Measurements from ENCODE around the gene ZNF446. TPM values are rescaled to one million over a fixed set of nuclear protein-coding genes. Genes with fewer than 3 reads are reported as not detected.

Gene ZNF446
- total RNA-seq, 1 experiment from 2014 or later = 8.9 TPM

- Histone ChIP-seq H3K9ac (ENCODE audit: low read length) (0 out of 2 replicates have a peak overlapping the region, but pooled peaks have one; percentile 14), H3K4me2 (ENCODE audit: low read length) (no peak overlapping the region), H3K27me3 (ENCODE audit: low read length) (no peaks in the 10 kb centered on the region), H3K36me3 (ENCODE audit: low read depth, low read length) (peaks cover 17% of the 10 kb centered on the region), H3F3A (ENCODE audit: low read length, unreplicated experiment) (no peaks in the 10 kb centered on the region), H3K79me2 (ENCODE audit: low read length) (peaks cover 33% of the 10 kb centered on the region), H3K9me3 (ENCODE audit: low read length) (no peaks in the 10 kb centered on the region), H2AFZ (ENCODE audit: low read length) (no peak overlapping the region), H3K9me2 (replicated peaks; ENCODE audit: low read length) (no peaks in the 10 kb centered on the region), H3K4me3 (ENCODE audit: low read length) (no peak overlapping the region), H3K4me1 (ENCODE audit: insufficient read depth, low read length) (peaks cover 8% of the 10 kb centered on the region), H3K27ac (ENCODE audit: low read length) (no peak overlapping the region), H4K20me1 (ENCODE audit: low read length) (no peaks in the 10 kb centered on the region)
- intact Hi-C loops (cut with micrococcal nuclease) = no loop called here
- ChIA-PET POLR2A (ENCODE audit: unreplicated experiment) (no interaction called here), CTCF (interaction anchor here (0.6 kb wide), 1 partner anchor 46 kb away, joined by 4 read pairs; no protein-coding TSS in a partner anchor)
- no peak for TF ChIP-seq EZH2 (IDR thresholded peaks at IDR 0.05; ENCODE audit: low read length, unreplicated experiment)
- no peak for TF ChIP-seq EZH2phosphoT487 (IDR thresholded peaks at IDR 0.05; ENCODE audit: borderline replicate concordance, low read length)
- TF ChIP-seq, protein P1, sequence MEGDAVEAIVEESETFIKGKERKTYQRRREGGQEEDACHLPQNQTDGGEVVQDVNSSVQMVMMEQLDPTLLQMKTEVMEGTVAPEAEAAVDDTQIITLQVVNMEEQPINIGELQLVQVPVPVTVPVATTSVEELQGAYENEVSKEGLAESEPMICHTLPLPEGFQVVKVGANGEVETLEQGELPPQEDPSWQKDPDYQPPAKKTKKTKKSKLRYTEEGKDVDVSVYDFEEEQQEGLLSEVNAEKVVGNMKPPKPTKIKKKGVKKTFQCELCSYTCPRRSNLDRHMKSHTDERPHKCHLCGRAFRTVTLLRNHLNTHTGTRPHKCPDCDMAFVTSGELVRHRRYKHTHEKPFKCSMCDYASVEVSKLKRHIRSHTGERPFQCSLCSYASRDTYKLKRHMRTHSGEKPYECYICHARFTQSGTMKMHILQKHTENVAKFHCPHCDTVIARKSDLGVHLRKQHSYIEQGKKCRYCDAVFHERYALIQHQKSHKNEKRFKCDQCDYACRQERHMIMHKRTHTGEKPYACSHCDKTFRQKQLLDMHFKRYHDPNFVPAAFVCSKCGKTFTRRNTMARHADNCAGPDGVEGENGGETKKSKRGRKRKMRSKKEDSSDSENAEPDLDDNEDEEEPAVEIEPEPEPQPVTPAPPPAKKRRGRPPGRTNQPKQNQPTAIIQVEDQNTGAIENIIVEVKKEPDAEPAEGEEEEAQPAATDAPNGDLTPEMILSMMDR (conservative IDR thresholded peaks at IDR 0.05; ENCODE audit: low read depth, low read length) = no peak
- ATAC-seq (no peak), DNase-seq (no peak)
- BruUV-seq (replicated peaks) = no TSS peak
Measured at GRCh38 chr19:58513213-58513693, 37.1 kb downstream of the ZNF446 start.

DNA sequence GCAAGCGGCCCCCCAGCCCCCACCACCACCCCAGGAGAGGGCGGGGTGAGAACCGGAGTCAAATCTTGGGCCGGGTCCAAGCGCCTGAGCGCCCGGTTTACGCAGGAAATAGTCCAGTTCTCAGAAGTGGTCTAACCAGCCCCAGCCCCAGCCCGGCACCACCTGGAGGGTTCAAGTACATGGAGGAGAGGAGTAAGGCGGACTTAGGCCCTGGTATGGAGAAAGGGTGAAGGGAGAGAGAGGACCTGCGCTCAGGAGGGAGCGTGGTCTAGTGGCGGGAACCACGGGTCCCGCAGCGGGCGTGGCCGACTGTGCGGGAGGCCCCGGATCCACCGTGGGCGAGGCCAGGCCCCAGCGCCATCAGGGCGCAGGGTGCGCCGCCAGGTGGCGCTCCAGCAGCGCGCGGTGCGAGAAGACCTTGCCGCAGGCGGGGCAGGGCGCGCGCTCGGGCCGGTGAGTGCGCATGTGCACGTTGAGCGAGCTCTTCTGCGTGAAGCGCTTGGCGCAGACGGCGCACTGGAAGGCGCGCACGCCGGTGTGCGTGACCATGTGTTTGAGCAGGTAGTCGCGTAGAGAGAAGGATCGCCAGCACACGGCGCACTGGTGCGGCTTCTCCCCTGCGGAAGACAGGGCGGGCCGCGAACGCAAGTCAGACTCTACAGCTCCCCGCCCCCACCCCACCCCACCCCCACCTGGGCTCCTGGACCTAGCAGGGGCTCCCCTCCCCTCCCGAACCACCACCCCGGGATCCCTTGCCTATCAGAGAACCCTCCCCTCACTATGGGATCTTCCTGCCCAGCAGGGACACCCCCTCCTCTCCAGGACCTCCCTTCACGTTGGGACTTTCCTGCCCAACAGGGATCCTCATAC, 37.8 kb downstream of the ZNF446 start:
- Histone ChIP-seq H3K4me1 (ENCODE audit: insufficient read depth, low read length) (peaks cover 11% of the 10 kb centered on the region), H3K27ac (ENCODE audit: low read length) (no peak overlapping the region), H3K9me3 (ENCODE audit: low read length) (no peaks in the 10 kb centered on the region), H3K36me3 (ENCODE audit: low read depth, low read length) (peaks cover 17% of the 10 kb centered on the region), H2AFZ (ENCODE audit: low read length) (peak overlapping the region; percentile 50), H3K79me2 (ENCODE audit: low read length) (peaks cover 40% of the 10 kb centered on the region), H3K4me2 (ENCODE audit: low read length) (peak overlapping the region; percentile 81), H4K20me1 (ENCODE audit: low read length) (no peaks in the 10 kb centered on the region), H3K27me3 (ENCODE audit: low read length) (no peaks in the 10 kb centered on the region), H3F3A (ENCODE audit: low read length, unreplicated experiment) (no peaks in the 10 kb centered on the region), H3K9me2 (replicated peaks; ENCODE audit: low read length) (no peaks in the 10 kb centered on the region), H3K4me3 (ENCODE audit: low read length) (peak overlapping the region; percentile 59), H3K9ac (ENCODE audit: low read length) (peak overlapping the region; percentile 68)
- DNase-seq (peak; percentile 87), ATAC-seq (peak; percentile 42)
- intact Hi-C loops (cut with micrococcal nuclease) = no loop called here
- TF ChIP-seq EZH2phosphoT487 (IDR thresholded peaks at IDR 0.05; ENCODE audit: borderline replicate concordance, low read length) = no peak
- TF ChIP-seq, protein P1 (conservative IDR thresholded peaks at IDR 0.05; ENCODE audit: low read depth, low read length) = peak; percentile 78
- ChIA-PET POLR2A (ENCODE audit: unreplicated experiment) (no interaction called here), CTCF (interaction anchor here (0.6 to 0.7 kb wide), 3 partner anchors 30 to 67 kb away, joined by 3 to 4 read pairs (median 3); partner anchors contain the start of gene TRIM28)
- BruUV-seq (replicated peaks) = no TSS peak
